ENCODE data around the gene SSH3.

DNA sequence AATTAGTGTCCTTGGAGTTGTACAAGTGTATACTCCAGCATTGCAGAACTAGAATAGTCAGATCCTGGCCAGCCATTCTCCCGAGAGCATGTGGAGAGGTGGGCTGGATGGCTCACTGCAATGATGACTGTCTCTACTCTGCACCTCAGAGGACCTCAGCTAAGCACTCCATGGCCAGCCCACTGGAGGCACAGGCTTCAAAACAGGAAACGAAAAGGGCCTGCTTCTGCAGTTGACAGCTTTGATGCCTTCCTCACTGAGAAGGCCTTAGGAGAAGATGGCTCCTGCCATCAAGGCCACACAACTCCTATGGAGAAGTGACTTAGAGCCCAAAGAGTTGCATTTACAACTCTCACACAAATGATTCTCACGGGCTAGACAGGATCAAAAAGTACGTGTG lies 40.9 kb downstream of the SSH3 start:
- TF ChIP-seq, protein P1, sequence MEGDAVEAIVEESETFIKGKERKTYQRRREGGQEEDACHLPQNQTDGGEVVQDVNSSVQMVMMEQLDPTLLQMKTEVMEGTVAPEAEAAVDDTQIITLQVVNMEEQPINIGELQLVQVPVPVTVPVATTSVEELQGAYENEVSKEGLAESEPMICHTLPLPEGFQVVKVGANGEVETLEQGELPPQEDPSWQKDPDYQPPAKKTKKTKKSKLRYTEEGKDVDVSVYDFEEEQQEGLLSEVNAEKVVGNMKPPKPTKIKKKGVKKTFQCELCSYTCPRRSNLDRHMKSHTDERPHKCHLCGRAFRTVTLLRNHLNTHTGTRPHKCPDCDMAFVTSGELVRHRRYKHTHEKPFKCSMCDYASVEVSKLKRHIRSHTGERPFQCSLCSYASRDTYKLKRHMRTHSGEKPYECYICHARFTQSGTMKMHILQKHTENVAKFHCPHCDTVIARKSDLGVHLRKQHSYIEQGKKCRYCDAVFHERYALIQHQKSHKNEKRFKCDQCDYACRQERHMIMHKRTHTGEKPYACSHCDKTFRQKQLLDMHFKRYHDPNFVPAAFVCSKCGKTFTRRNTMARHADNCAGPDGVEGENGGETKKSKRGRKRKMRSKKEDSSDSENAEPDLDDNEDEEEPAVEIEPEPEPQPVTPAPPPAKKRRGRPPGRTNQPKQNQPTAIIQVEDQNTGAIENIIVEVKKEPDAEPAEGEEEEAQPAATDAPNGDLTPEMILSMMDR (IDR thresholded peaks at IDR 0.05; ENCODE audit: insufficient read depth, low read length, poor library complexity, severe bottlenecking) = no peak
- TF ChIP-seq EZH2phosphoT487 (conservative IDR thresholded peaks at IDR 0.05; ENCODE audit: low read length) = no peak

Measured in SU-DHL-6 (cell line).